GM23338 (cell line): ENCODE results near the gene MT1B. TPM values are rescaled to one million over a fixed set of nuclear protein-coding genes. Genes with fewer than 3 reads are reported as not detected.

Experiments used
- ATAC-seq: fragments of 200-7000 bp; cut with Tn5 transposase; 3 replicates; pipeline ENCODE4 v1.9.1; 2020
- DNase-seq: peaks from one replicate; pipeline ENCODE4 v3.0.0-alpha.2; 2015; ENCODE audit warnings: low spot score
- H2AFZ ChIP-seq: fragments of 200-600 bp; sonication (generic); 2 replicates; pipeline ENCODE4 v1.8.0; 2016; ENCODE audit warnings: antibody characterized with exemption, mild to moderate bottlenecking, moderate library complexity
- H3F3A ChIP-seq: fragments of 200-600 bp; sonication (generic); replicated peaks from 2 replicates; pipeline ENCODE4 v1.8.0; 2017; ENCODE audit warnings: antibody characterized with exemption, mixed run types, low read depth
- H3K27ac ChIP-seq: fragments of 200-600 bp; sonication (generic); 2 replicates; pipeline ENCODE4 v1.6.1; 2016; ENCODE audit warnings: low read depth
- H3K27me3 ChIP-seq: fragments of 200-600 bp; sonication (generic); 2 replicates; pipeline ENCODE4 v1.8.0; 2016; ENCODE audit warnings: mild to moderate bottlenecking, mixed run types, moderate library complexity; ENCODE audit not compliant: insufficient read depth
- H3K36me3 ChIP-seq: fragments of 200-600 bp; sonication (generic); 2 replicates; pipeline ENCODE4 v1.8.0; 2016; ENCODE audit warnings: mild to moderate bottlenecking; ENCODE audit not compliant: insufficient read depth
- H3K4me1 ChIP-seq: fragments of 200-600 bp; sonication (generic); 2 replicates; pipeline ENCODE4 v1.8.0; 2016; ENCODE audit warnings: mild to moderate bottlenecking, moderate library complexity; ENCODE audit not compliant: insufficient read depth
- H3K4me2 ChIP-seq: fragments of 200-600 bp; sonication (generic); 2 replicates; pipeline ENCODE4 v1.7.1; 2017; ENCODE audit warnings: mixed run types
- H3K4me3 ChIP-seq: fragments of 200-600 bp; sonication (generic); 2 replicates; pipeline ENCODE4 v1.6.1; 2016; ENCODE audit warnings: mixed run types
- H3K79me2 ChIP-seq: fragments of 200-600 bp; sonication (generic); replicated peaks from 2 replicates; pipeline ENCODE4 v1.8.0; 2017; ENCODE audit warnings: mild to moderate bottlenecking; ENCODE audit not compliant: insufficient read depth
- H3K9me2 ChIP-seq: fragments of 200-600 bp; sonication (generic); 2 replicates; pipeline ENCODE4 v1.8.0; 2017; ENCODE audit not compliant: insufficient read depth
- H4K20me1 ChIP-seq: fragments of 200-600 bp; sonication (generic); replicated peaks from 2 replicates; pipeline ENCODE4 v1.8.0; 2017; ENCODE audit warnings: mild to moderate bottlenecking; ENCODE audit not compliant: insufficient read depth
- H3K27ac Mint-ChIP-seq: 2 replicates; pipeline ENCODE4 v1.8.0; 2020; ENCODE audit warnings: inconsistent platforms, mild to moderate bottlenecking, moderate library complexity, mixed read lengths
- H3K27me3 Mint-ChIP-seq: 3 replicates; pipeline ENCODE4 v1.8.0; 2022; ENCODE audit warnings: low read depth, mild to moderate bottlenecking, moderate library complexity, mixed read lengths, inconsistent platforms; ENCODE audit not compliant: insufficient read depth, poor library complexity
- H3K36me3 Mint-ChIP-seq: 3 replicates; pipeline ENCODE4 v1.8.0; 2021; ENCODE audit warnings: low read depth, mild to moderate bottlenecking, inconsistent platforms, moderate library complexity, mixed read lengths
- H3K4me1 Mint-ChIP-seq: 3 replicates; pipeline ENCODE4 v1.8.0; 2020; ENCODE audit warnings: mild to moderate bottlenecking, inconsistent platforms, mixed read lengths
- H3K4me3 Mint-ChIP-seq: 3 replicates; pipeline ENCODE4 v1.8.0; 2021; ENCODE audit warnings: moderate library complexity, mild to moderate bottlenecking, inconsistent platforms, mixed read lengths
- H3K9me3 Mint-ChIP-seq: 3 replicates; pipeline ENCODE4 v1.8.0; 2020; ENCODE audit warnings: moderate library complexity, mild to moderate bottlenecking, inconsistent platforms, mixed read lengths
- CTCF ChIP-seq, 2 experiments: fragments of 200-600 bp in 1 of 2; sonication (generic) in 1 of 2; conservative IDR thresholded peaks; 2 replicates each; pipeline versions ENCODE4 v1.5.1 to v1.6.1; 2016 to 2017; ENCODE audit warnings: antibody characterized with exemption in 2 of 2, low read depth in 2 of 2, mild to moderate bottlenecking in 2 of 2, moderate library complexity in 1 of 2
- ETS1 ChIP-seq: IDR thresholded peaks from 2 replicates; pipeline ENCODE4 v1.6.1; 2016; ENCODE audit warnings: antibody characterized with exemption
- EZH2 ChIP-seq: fragments of 200-600 bp; sonication (generic); IDR thresholded peaks from one replicate; pipeline ENCODE4 v1.8.0; 2017; ENCODE audit warnings: antibody characterized with exemption, mild to moderate bottlenecking, low read depth; ENCODE audit not compliant: unreplicated experiment
- EZH2phosphoT487 ChIP-seq: fragments of 200-600 bp; sonication (generic); IDR thresholded peaks from one replicate; pipeline ENCODE4 v1.8.1; 2018; ENCODE audit warnings: antibody characterized with exemption; ENCODE audit not compliant: unreplicated experiment
- polyA plus RNA-seq: library from polyadenylated mRNA; unstranded; fragments of >200 nt; fragmentation: Nextera tagmentation; extraction: Ambion mirVana; gene quantifications from 2 replicates; pipeline ENCODE4 v1.2.1, GENCODE V29; 2016
- total RNA-seq: library from RNA; depleted of rRNA; stranded (reverse); fragments of >200 nt; shearing (Covaris generic); gene quantifications from 2 replicates; pipeline ENCODE4 v1.2.3, GENCODE V29; 2014

The MT1B gene
- total and polyA plus RNA-seq, 2 experiments from 2014 or later, result not detected

GRCh38 chr16:56633535-56633934 lies 18.2 kb upstream of the MT1B start:
- peak overlapping the region; percentile 76; the same call in 2 of the 3 replicates for H3K4me3 Mint-ChIP-seq
- Histone ChIP-seq H3K9me2 (no peaks in the 10 kb centered on the region), H3K4me2 (no peak overlapping the region), H3K27ac (no peak overlapping the region), H3K79me2 (no peaks in the 10 kb centered on the region), H3F3A (peaks cover 4% of the 10 kb centered on the region; the same call in 1 of the 2 replicates), H3K36me3 (no peaks in the 10 kb centered on the region; the same call in 1 of the 2 replicates), H3K27me3 (peaks cover 100% of the 10 kb centered on the region), H4K20me1 (peaks cover 19% of the 10 kb centered on the region), H3K4me1 (peaks cover 14% of the 10 kb centered on the region; the same call in 1 of the 2 replicates), H2AFZ (no peak overlapping the region), H3K4me3 (no peak overlapping the region)
- TF ChIP-seq EZH2 (peak; percentile 36), CTCF (conservative IDR thresholded peaks at IDR 0.05; ENCODE audit: low read depth in 2 of 2) (no peak)
- no peaks in the 10 kb centered on the region; the same call in 2 of the 3 replicates for H3K9me3 Mint-ChIP-seq
- peaks cover 100% of the 10 kb centered on the region for H3K27me3 Mint-ChIP-seq
- DNase-seq (no peak), ATAC-seq (no peak)
- H3K36me3 Mint-ChIP-seq, result no peaks in the 10 kb centered on the region; the same call in 2 of the 3 replicates
- H3K27ac Mint-ChIP-seq, result no peak overlapping the region
- H3K4me1 Mint-ChIP-seq, result peaks cover 26% of the 10 kb centered on the region

DNA sequence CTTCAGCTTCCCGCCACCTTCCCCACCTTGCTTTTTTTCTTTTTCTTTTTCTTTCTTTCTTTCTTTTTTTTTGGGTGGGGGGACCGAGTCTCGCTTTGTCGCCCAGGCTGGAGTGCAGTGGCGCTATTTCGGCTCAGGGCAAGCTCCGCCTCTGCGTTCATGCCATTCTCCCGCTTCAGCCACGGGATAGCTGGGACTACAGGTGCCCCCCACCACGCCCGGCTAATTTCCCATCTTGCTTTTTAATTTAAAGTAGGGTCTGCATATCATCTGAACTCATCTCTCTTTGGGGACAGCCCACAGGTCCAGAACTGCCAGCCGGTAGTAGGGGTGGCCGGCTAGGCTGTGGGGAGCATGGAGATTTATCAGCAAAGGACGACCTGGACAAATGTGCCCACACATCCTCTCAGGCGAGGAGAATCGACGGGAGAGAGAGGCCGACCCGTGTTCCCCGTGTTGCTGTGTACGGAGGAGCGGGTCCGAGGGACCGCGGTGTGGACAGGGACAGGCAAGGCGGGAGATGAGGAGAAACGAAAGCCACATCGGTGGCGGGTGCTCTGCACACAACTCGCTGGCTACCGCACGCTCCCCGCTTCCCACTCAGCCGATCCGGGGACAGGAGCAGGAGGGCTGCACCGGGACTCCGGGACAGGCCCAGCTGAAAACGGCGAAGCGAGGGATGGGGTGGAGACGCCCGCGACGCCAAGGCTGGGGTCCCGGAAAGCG lies 16.8 kb upstream of the MT1B start:
- H3K27me3 Mint-ChIP-seq, result peaks cover 100% of the 10 kb centered on the region
- Histone ChIP-seq H3K27me3 (peaks cover 100% of the 10 kb centered on the region), H2AFZ (peak overlapping the region; percentile 38; the same call in 1 of the 2 replicates), H3K9me2 (no peaks in the 10 kb centered on the region), H3K27ac (no peak overlapping the region), H4K20me1 (peaks cover 19% of the 10 kb centered on the region), H3K4me2 (peak overlapping the region; percentile 75), H3K79me2 (no peaks in the 10 kb centered on the region), H3K4me3 (peak overlapping the region; percentile 53), H3F3A (peaks cover 11% of the 10 kb centered on the region; the same call in 1 of the 2 replicates), H3K36me3 (no peaks in the 10 kb centered on the region; the same call in 1 of the 2 replicates), H3K4me1 (peaks cover 19% of the 10 kb centered on the region; the same call in 1 of the 2 replicates)
- no peaks in the 10 kb centered on the region; the same call in 2 of the 3 replicates for H3K9me3 Mint-ChIP-seq
- no peaks in the 10 kb centered on the region; the same call in 2 of the 3 replicates for H3K36me3 Mint-ChIP-seq
- no peak overlapping the region for H3K27ac Mint-ChIP-seq
- ATAC-seq, result peak; percentile 4; the same call in 2 of the 3 replicates
- TF ChIP-seq ETS1, result no peak
- peak; percentile 91 for TF ChIP-seq EZH2phosphoT487
- TF ChIP-seq EZH2, result peak; percentile 98
- peak; percentile 46 for DNase-seq
- H3K4me1 Mint-ChIP-seq, result peaks cover 30% of the 10 kb centered on the region
- H3K4me3 Mint-ChIP-seq, result peak overlapping the region; percentile 71
